H1 (cell line): ENCODE measurements around the gene SVIL. TPM values are rescaled to one million over a fixed set of nuclear protein-coding genes. Genes with fewer than 3 reads are reported as not detected.

Experiments
- CTCF ChIA-PET: fragments of 300-600 bp; sonication (Branson Sonifier 250); formaldehyde crosslinking; loops from one replicate; lab custom pipeline; 2021; ENCODE audit not compliant: partially characterized antibody; lab: Charles Lee
- POLR2A ChIA-PET: fragments of 300-600 bp; sonication (Branson Sonifier 250); formaldehyde crosslinking; loops from one replicate; lab custom pipeline; 2021; ENCODE audit warnings: inconsistent platforms; ENCODE audit not compliant: partially characterized antibody; lab: Charles Lee
- DNase-seq, 2 experiments: peaks; one replicate each; pipeline versions ENCODE4 v3.0.0 to v3.0.0-alpha.2; 2010 to 2022; ENCODE audit warnings: low spot score in 2 of 2, low read depth in 1 of 2, mixed read lengths in 1 of 2
- FAIRE-seq: peaks from 2 replicates; lab custom pipeline; 2011; peaks lifted over from hg19 to GRCh38; lab: Jason Lieb, UNC
- H2AFZ ChIP-seq: 2 replicates; pipeline ENCODE4 v1.8.1; 2012; ENCODE audit warnings: low read length, inconsistent platforms
- H2AK5ac ChIP-seq: 2 replicates; pipeline ENCODE4 v1.6.1; 2013; ENCODE audit warnings: low read depth, low read length
- H2BK120ac ChIP-seq: replicated peaks from 2 replicates; pipeline ENCODE3; 2013; ENCODE audit warnings: low read depth, low read length, inconsistent platforms
- H2BK12ac ChIP-seq: 2 replicates; pipeline ENCODE4 v1.6.1; 2013; ENCODE audit warnings: low read depth, low read length
- H2BK15ac ChIP-seq: 2 replicates; pipeline ENCODE4 v1.6.1; 2013; ENCODE audit warnings: low read length
- H2BK20ac ChIP-seq: 2 replicates; pipeline ENCODE4 v1.6.1; 2013; ENCODE audit warnings: low read length
- H2BK5ac ChIP-seq: 2 replicates; pipeline ENCODE4 v1.6.1; 2013; ENCODE audit warnings: low read depth, low read length
- H3K14ac ChIP-seq: 2 replicates; pipeline ENCODE4 v1.6.1; 2013; ENCODE audit warnings: inconsistent platforms; ENCODE audit not compliant: insufficient read length
- H3K18ac ChIP-seq: 2 replicates; pipeline ENCODE4 v1.6.1; 2013; ENCODE audit warnings: low read length; ENCODE audit errors: extremely low read depth
- H3K23ac ChIP-seq: 2 replicates; pipeline ENCODE4 v1.6.1; 2013; ENCODE audit warnings: inconsistent platforms; ENCODE audit not compliant: insufficient read length
- H3K23me2 ChIP-seq: 2 replicates; pipeline ENCODE4 v1.6.1; 2013; ENCODE audit warnings: low read depth, low read length
- H3K27ac ChIP-seq: 2 replicates; pipeline ENCODE4 v1.6.1; 2011; ENCODE audit warnings: low read depth, low read length, inconsistent platforms
- H3K27me3 ChIP-seq, 4 experiments: replicated peaks in 1 of 4; 1 replicate in 1 of 4; 2 replicates in 3 of 4; pipeline versions ENCODE4 v1.6.1 to v1.8.1; 2011 to 2013; ENCODE audit warnings: low read length in 3 of 4, mild to moderate bottlenecking in 3 of 4, inconsistent platforms in 2 of 4, mixed read lengths in 2 of 4, moderate library complexity in 1 of 4; ENCODE audit not compliant: control insufficient read depth in 3 of 4, insufficient read depth in 3 of 4; ENCODE audit errors: extremely low read depth in 1 of 4
- H3K36me3 ChIP-seq, 4 experiments: 2 replicates each; pipeline versions ENCODE4 v1.6.1 to v1.8.1; 2011 to 2013; ENCODE audit warnings: mild to moderate bottlenecking in 4 of 4, low read length in 3 of 4, moderate library complexity in 2 of 4, control low read depth in 1 of 4, inconsistent platforms in 1 of 4; ENCODE audit not compliant: insufficient read depth in 4 of 4, control insufficient read depth in 2 of 4
- H3K4ac ChIP-seq: replicated peaks from 2 replicates; pipeline ENCODE3; 2013; ENCODE audit warnings: low read length, low read depth, mixed read lengths, inconsistent platforms; ENCODE audit not compliant: insufficient read length
- H3K4me1 ChIP-seq, 4 experiments: replicated peaks in 1 of 4; 1 replicate in 1 of 4; 2 replicates in 3 of 4; pipeline versions ENCODE4 v1.6.1 to v1.8.1; 2011 to 2013; ENCODE audit warnings: low read length in 3 of 4, inconsistent platforms in 2 of 4, mixed read lengths in 1 of 4; ENCODE audit not compliant: insufficient read depth in 4 of 4, control insufficient read depth in 3 of 4
- H3K4me2 ChIP-seq, 2 experiments: 2 replicates each; pipeline versions ENCODE4 v1.6.1 to v1.8.1; 2011 to 2013; ENCODE audit warnings: low read depth in 2 of 2, low read length in 2 of 2, control low read depth in 1 of 2, inconsistent platforms in 1 of 2, mild to moderate bottlenecking in 1 of 2; ENCODE audit not compliant: insufficient read depth in 1 of 2
- H3K4me3 ChIP-seq, 4 experiments: fragments of 200-600, 300-600 bp in 1 of 4; sonication (generic), shearing (Covaris generic), sonication (Bioruptor Twin) in 1 of 4; 2 replicates each; pipeline versions ENCODE4 v1.5.1 to v1.8.1; 2011 to 2016; ENCODE audit warnings: low read length in 4 of 4, low read depth in 3 of 4, control low read depth in 2 of 4, inconsistent platforms in 2 of 4, mild to moderate bottlenecking in 2 of 4, mixed read lengths in 1 of 4, moderate library complexity in 1 of 4; ENCODE audit not compliant: insufficient read depth in 2 of 4; ENCODE audit errors: extremely low read depth in 1 of 4
- H3K56ac ChIP-seq: replicated peaks from 2 replicates; pipeline ENCODE3; 2013; ENCODE audit warnings: low read depth, mild to moderate bottlenecking, mixed read lengths, low read length, inconsistent platforms; ENCODE audit not compliant: insufficient read length
- H3K79me1 ChIP-seq: 2 replicates; pipeline ENCODE4 v1.6.1; 2013; ENCODE audit warnings: low read depth, low read length, control low read depth
- H3K79me2 ChIP-seq, 2 experiments: 2 replicates each; pipeline versions ENCODE4 v1.6.1 to v1.8.1; 2012 to 2013; ENCODE audit warnings: low read length in 2 of 2, mild to moderate bottlenecking in 2 of 2, inconsistent platforms in 1 of 2; ENCODE audit not compliant: insufficient read depth in 2 of 2, control insufficient read depth in 1 of 2
- H3K9ac ChIP-seq, 4 experiments: replicated peaks in 1 of 4; 1 replicate in 1 of 4; 2 replicates in 3 of 4; pipeline versions ENCODE4 v1.6.1 to v1.8.1; 2011 to 2013; ENCODE audit warnings: low read depth in 3 of 4, low read length in 3 of 4, control low read depth in 2 of 4, mild to moderate bottlenecking in 2 of 4, moderate library complexity in 2 of 4, inconsistent platforms in 1 of 4; ENCODE audit errors: extremely low read depth in 1 of 4
- H3K9me3 ChIP-seq, 2 experiments: 2 replicates each; pipeline versions ENCODE4 v1.6.1 to v1.8.1; 2012 to 2013; ENCODE audit warnings: mild to moderate bottlenecking in 2 of 2, moderate library complexity in 2 of 2, control low read depth in 1 of 2, inconsistent platforms in 1 of 2, low read depth in 1 of 2, low read length in 1 of 2, mixed read lengths in 1 of 2; ENCODE audit not compliant: insufficient read depth in 2 of 2
- H4K20me1 ChIP-seq, 2 experiments: replicated peaks in 1 of 2; 2 replicates each; pipeline versions ENCODE3 to v1.8.1; 2011 to 2013; ENCODE audit warnings: inconsistent platforms in 2 of 2, low read length in 2 of 2, mild to moderate bottlenecking in 1 of 2; ENCODE audit not compliant: insufficient read depth in 2 of 2, control insufficient read depth in 1 of 2
- H4K5ac ChIP-seq: 2 replicates; pipeline ENCODE4 v1.6.1; 2013; ENCODE audit warnings: low read length, low read depth, mixed read lengths, inconsistent platforms; ENCODE audit not compliant: insufficient read length
- H4K8ac ChIP-seq: 2 replicates; pipeline ENCODE4 v1.8.0; 2013; ENCODE audit warnings: mild to moderate bottlenecking, moderate library complexity, low read length, inconsistent platforms; ENCODE audit not compliant: insufficient read depth; ENCODE audit errors: extremely low read depth
- H4K91ac ChIP-seq: replicated peaks from 2 replicates; pipeline ENCODE3; 2013; ENCODE audit warnings: low read length, mixed read lengths, inconsistent platforms; ENCODE audit not compliant: insufficient read length
- BRCA1 ChIP-seq: IDR thresholded peaks from 2 replicates; pipeline ENCODE4 v1.6.1; 2012; ENCODE audit warnings: low read depth, low read length, improper control_type of control experiment
- CBX5 ChIP-seq: fragments of 300-800, 300-1000 bp; sonication (generic); IDR thresholded peaks from 2 replicates; pipeline ENCODE4 v1.7.1; 2016; ENCODE audit warnings: antibody characterized with exemption, low read length, low read depth
- MAFK ChIP-seq: IDR thresholded peaks from 2 replicates; pipeline ENCODE4 v1.6.1; 2012; ENCODE audit warnings: low read depth, mild to moderate bottlenecking, improper control_type of control experiment, low read length
- NANOG ChIP-seq: IDR thresholded peaks from 2 replicates; pipeline ENCODE4 v1.6.1; 2011; ENCODE audit warnings: low read length, low read depth, mild to moderate bottlenecking, inconsistent platforms; ENCODE audit not compliant: insufficient read depth, poor library complexity, severe bottlenecking
- RNF2 ChIP-seq: fragments of 200-900, 300-1000 bp; sonication (generic); IDR thresholded peaks from 2 replicates; pipeline ENCODE4 v1.7.1; 2016; ENCODE audit warnings: borderline replicate concordance, low read depth, mild to moderate bottlenecking, antibody characterized with exemption, low read length; ENCODE audit not compliant: poor library complexity, severe bottlenecking; ENCODE audit errors: missing control alignments
- RXRA ChIP-seq: IDR thresholded peaks from 2 replicates; pipeline ENCODE4 v1.6.1; 2011; ENCODE audit warnings: low read depth, mild to moderate bottlenecking, low read length, moderate library complexity; ENCODE audit not compliant: insufficient read depth
- SRF ChIP-seq: IDR thresholded peaks from 2 replicates; pipeline ENCODE4 v1.6.1; 2011; ENCODE audit warnings: mild to moderate bottlenecking, low read depth, low read length, moderate library complexity
- TBP ChIP-seq: IDR thresholded peaks from 2 replicates; pipeline ENCODE4 v1.6.1; 2011; ENCODE audit warnings: low read depth, low read length, improper control_type of control experiment
- TCF12 ChIP-seq: IDR thresholded peaks from 2 replicates; pipeline ENCODE4 v1.6.1; 2011; ENCODE audit warnings: low read depth, mild to moderate bottlenecking, low read length
- ZNF274 ChIP-seq: IDR thresholded peaks from 2 replicates; pipeline ENCODE4 v1.7.0; 2012; ENCODE audit warnings: low read length, borderline replicate concordance; ENCODE audit errors: extremely low read depth
- WGBS, 2 experiments: shearing (Covaris generic) in 1 of 2; methylation state at CpG; one replicate each; pipeline versions ENCODE4 v1.1.6 to v1.1.7; 2013 to 2015; ENCODE audit warnings: low lambda C conversion rate in 2 of 2, mixed read lengths in 2 of 2, inconsistent platforms in 1 of 2, low coverage in 1 of 2, missing lambda C conversion rate in 1 of 2; ENCODE audit not compliant: insufficient replicate concordance in 2 of 2, insufficient coverage in 1 of 2, insufficient read length in 1 of 2; ENCODE audit errors: extremely low coverage in 1 of 2, missing lambda C conversion rate in 1 of 2; 5-methylcytosine and 5-hydroxymethylcytosine counted together
- polyA plus RNA-seq, 7 experiments: library from polyadenylated mRNA; depleted of rRNA in 3 of 7; stranded (reverse) in 5 of 7; unstranded in 2 of 7; fragments of >200 nt in 5 of 7; fragments of 200-250 nt in 2 of 7; gene quantifications; 1 replicate in 5 of 7; 2 replicates in 1 of 7; 4 replicates in 1 of 7; pipeline versions ENCODE4 v1.2.1 to v1.2.3, GENCODE V29; 2011 to 2013; ENCODE audit warnings: missing spikeins in 2 of 7, mixed read lengths in 2 of 7
- total RNA-seq: library from RNA; stranded (reverse); fragmentation: NEBNext Ultra II Directional; extraction: Animal tissue kit (Norgen Biotek cat#: 25700); gene quantifications from 2 replicates; pipeline ENCODE4 v1.2.1, GENCODE V29; 2021
- TF ChIP-seq, protein P1 (sequence below), 3 experiments: IDR thresholded peaks; 1 replicate in 2 of 3; 2 replicates in 1 of 3; pipeline versions ENCODE4 v1.5.1 to v1.6.1; 2011; ENCODE audit warnings: low read length in 3 of 3, mild to moderate bottlenecking in 3 of 3, inconsistent platforms in 2 of 3, low read depth in 1 of 3, moderate library complexity in 1 of 3; ENCODE audit not compliant: insufficient read depth in 1 of 3; ENCODE audit errors: control extremely low read depth in 1 of 3

Gene SVIL
- total and polyA plus RNA-seq, 2 of the 8 experiments (the other 6 are each of a cell fraction or from before 2014, with no cell fraction given): 4.7 to 15.4 TPM

DNA sequence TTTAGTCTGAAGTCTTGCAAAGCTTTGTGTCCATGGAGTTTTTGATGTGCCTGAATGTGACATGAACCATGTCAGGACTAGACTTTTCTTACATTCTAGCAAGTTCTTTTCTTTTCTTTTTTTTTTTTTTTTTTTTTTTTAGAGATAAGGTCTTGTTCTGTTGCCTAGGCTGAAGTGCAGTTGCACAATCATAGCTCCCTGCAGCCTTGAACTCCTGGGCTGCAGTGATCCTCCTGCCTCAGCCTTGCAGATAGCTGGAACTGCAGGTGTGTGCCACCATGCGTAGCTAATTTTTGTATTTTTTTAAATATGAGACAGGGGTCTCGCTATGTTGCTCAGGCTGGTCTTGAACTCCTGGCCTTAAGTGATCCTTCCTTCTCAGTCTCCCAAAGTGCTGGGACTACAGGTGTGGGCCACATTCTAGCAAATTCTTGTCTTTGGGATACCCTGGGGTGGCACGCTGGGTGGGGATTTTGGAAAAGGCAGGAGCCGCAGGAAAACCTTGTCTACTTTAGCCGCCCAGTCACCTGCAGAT is 152.8 kb downstream of the SVIL start:
- CTCF ChIA-PET: interaction anchor here (0.6 to 4.5 kb wide), 13 partner anchors 10 to 382 kb away, joined by 3 to 25 read pairs (median 5); no protein-coding TSS in a partner anchor
- TF ChIP-seq ZNF274: no peak
- TF ChIP-seq RNF2: no peak
- TF ChIP-seq, protein P1, sequence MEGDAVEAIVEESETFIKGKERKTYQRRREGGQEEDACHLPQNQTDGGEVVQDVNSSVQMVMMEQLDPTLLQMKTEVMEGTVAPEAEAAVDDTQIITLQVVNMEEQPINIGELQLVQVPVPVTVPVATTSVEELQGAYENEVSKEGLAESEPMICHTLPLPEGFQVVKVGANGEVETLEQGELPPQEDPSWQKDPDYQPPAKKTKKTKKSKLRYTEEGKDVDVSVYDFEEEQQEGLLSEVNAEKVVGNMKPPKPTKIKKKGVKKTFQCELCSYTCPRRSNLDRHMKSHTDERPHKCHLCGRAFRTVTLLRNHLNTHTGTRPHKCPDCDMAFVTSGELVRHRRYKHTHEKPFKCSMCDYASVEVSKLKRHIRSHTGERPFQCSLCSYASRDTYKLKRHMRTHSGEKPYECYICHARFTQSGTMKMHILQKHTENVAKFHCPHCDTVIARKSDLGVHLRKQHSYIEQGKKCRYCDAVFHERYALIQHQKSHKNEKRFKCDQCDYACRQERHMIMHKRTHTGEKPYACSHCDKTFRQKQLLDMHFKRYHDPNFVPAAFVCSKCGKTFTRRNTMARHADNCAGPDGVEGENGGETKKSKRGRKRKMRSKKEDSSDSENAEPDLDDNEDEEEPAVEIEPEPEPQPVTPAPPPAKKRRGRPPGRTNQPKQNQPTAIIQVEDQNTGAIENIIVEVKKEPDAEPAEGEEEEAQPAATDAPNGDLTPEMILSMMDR (IDR thresholded peaks at IDR 0.05; ENCODE audit: control extremely low read depth in 1 of 3, insufficient read depth in 1 of 3, low read depth in 1 of 3, low read length in 3 of 3): no peak
- TF ChIP-seq NANOG: no peak
- no peak for TF ChIP-seq MAFK
- no peak for TF ChIP-seq CBX5
- no peak for TF ChIP-seq TCF12
- TF ChIP-seq SRF: no peak
- no peak for TF ChIP-seq TBP
- no peak for TF ChIP-seq RXRA
- no peak for TF ChIP-seq BRCA1

More for the DNA sequence above, 152.8 kb downstream of the SVIL start:
- Histone ChIP-seq H3K4me2 (no peak overlapping the region), H3K9ac (no peak overlapping the region), H3K27me3 (no peaks in the 10 kb centered on the region), H3K4ac (no peak overlapping the region), H2BK12ac (no peak overlapping the region), H3K56ac (no peak overlapping the region), H2BK15ac (no peak overlapping the region), H3K23me2 (no peaks in the 10 kb centered on the region), H3K27ac (no peak overlapping the region), H2BK20ac (no peak overlapping the region), H4K20me1 (peaks cover 0 to 1% of the 10 kb centered on the region in 2 experiments), H3K9me3 (no peaks in the 10 kb centered on the region), H4K5ac (no peak overlapping the region), H2AK5ac (no peak overlapping the region), H2AFZ (no peak overlapping the region), H4K91ac (no peak overlapping the region), H4K8ac (no peak overlapping the region), H3K4me1 (peaks cover 0 to 7% (median 4%) of the 10 kb centered on the region in 4 experiments; a peak in 6 of 7 replicates), H3K14ac (no peak overlapping the region), H3K36me3 (peaks cover 0 to 8% (median 2%) of the 10 kb centered on the region in 4 experiments; a peak in 3 of 8 replicates), H2BK5ac (no peak overlapping the region), H3K23ac (no peak overlapping the region), H3K18ac (no peak overlapping the region), H3K4me3 (no peak overlapping the region), H3K79me2 (no peaks in the 10 kb centered on the region), H2BK120ac (no peak overlapping the region), H3K79me1 (no peaks in the 10 kb centered on the region)
- 89% methylated on average over 5 of the region's 5 CpGs; no CpG with 5 or more reads in 1 of the 2 experiments for WGBS, 2 experiments
- FAIRE-seq (no peak), DNase-seq (no peak)
- POLR2A ChIA-PET: no interaction called here
